Measurements from ENCODE around the gene PSMB7.

PSMB7 gene

GRCh38 chr9:124429530-124429867 is 14.3 kb upstream of the PSMB7 start:
- H3K4me3 ChIP-seq (ENCODE audit: low read depth, low read length) = no peak overlapping the region
- H3K9me3 ChIP-seq (ENCODE audit: control insufficient read depth, insufficient read depth, low read depth, low read length) = no peaks in the 10 kb centered on the region
- POLR2A ChIA-PET = no interaction called here
- no peaks in the 10 kb centered on the region for H3K4me1 ChIP-seq (ENCODE audit: control insufficient read depth, insufficient read depth, low read length)
- no peak overlapping the region for H3K27ac ChIP-seq (ENCODE audit: extremely low read depth, low read depth, low read length)
- no peak for TF ChIP-seq ZSCAN4 (tag by site-specific recombination; IDR thresholded peaks at IDR 0.05)
- no peak for TF ChIP-seq TSHZ1 (tag by site-specific recombination; IDR thresholded peaks at IDR 0.05; ENCODE audit: borderline replicate concordance)
- TF ChIP-seq, protein P1, sequence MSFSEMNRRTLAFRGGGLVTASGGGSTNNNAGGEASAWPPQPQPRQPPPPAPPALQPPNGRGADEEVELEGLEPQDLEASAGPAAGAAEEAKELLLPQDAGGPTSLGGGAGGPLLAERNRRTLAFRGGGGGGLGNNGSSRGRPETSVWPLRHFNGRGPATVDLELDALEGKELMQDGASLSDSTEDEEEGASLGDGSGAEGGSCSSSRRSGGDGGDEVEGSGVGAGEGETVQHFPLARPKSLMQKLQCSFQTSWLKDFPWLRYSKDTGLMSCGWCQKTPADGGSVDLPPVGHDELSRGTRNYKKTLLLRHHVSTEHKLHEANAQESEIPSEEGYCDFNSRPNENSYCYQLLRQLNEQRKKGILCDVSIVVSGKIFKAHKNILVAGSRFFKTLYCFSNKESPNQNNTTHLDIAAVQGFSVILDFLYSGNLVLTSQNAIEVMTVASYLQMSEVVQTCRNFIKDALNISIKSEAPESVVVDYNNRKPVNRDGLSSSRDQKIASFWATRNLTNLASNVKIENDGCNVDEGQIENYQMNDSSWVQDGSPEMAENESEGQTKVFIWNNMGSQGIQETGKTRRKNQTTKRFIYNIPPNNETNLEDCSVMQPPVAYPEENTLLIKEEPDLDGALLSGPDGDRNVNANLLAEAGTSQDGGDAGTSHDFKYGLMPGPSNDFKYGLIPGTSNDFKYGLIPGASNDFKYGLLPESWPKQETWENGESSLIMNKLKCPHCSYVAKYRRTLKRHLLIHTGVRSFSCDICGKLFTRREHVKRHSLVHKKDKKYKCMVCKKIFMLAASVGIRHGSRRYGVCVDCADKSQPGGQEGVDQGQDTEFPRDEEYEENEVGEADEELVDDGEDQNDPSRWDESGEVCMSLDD (tag by site-specific recombination; IDR thresholded peaks at IDR 0.05) = no peak
- no peak for TF ChIP-seq ZNF645 (tag by site-specific recombination; IDR thresholded peaks at IDR 0.05)
- TF ChIP-seq EGR2 (tag by site-specific recombination; IDR thresholded peaks at IDR 0.05; ENCODE audit: low read depth) = no peak
- TF ChIP-seq BCL11B (tag by site-specific recombination; IDR thresholded peaks at IDR 0.05; ENCODE audit: low read depth) = no peak
- TF ChIP-seq, protein P2, sequence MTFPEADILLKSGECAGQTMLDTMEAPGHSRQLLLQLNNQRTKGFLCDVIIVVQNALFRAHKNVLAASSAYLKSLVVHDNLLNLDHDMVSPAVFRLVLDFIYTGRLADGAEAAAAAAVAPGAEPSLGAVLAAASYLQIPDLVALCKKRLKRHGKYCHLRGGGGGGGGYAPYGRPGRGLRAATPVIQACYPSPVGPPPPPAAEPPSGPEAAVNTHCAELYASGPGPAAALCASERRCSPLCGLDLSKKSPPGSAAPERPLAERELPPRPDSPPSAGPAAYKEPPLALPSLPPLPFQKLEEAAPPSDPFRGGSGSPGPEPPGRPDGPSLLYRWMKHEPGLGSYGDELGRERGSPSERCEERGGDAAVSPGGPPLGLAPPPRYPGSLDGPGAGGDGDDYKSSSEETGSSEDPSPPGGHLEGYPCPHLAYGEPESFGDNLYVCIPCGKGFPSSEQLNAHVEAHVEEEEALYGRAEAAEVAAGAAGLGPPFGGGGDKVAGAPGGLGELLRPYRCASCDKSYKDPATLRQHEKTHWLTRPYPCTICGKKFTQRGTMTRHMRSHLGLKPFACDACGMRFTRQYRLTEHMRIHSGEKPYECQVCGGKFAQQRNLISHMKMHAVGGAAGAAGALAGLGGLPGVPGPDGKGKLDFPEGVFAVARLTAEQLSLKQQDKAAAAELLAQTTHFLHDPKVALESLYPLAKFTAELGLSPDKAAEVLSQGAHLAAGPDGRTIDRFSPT (tag by site-specific recombination; IDR thresholded peaks at IDR 0.05) = no peak
- no peak for TF ChIP-seq MZF1 (tag by site-specific recombination; IDR thresholded peaks at IDR 0.05; ENCODE audit: borderline replicate concordance)
- no peak for TF ChIP-seq ZNF670 (tag by site-specific recombination; IDR thresholded peaks at IDR 0.05; ENCODE audit: low read depth)
- no peak for TF ChIP-seq ZNF112 (tag by site-specific recombination; IDR thresholded peaks at IDR 0.05)
- TF ChIP-seq, protein P3, sequence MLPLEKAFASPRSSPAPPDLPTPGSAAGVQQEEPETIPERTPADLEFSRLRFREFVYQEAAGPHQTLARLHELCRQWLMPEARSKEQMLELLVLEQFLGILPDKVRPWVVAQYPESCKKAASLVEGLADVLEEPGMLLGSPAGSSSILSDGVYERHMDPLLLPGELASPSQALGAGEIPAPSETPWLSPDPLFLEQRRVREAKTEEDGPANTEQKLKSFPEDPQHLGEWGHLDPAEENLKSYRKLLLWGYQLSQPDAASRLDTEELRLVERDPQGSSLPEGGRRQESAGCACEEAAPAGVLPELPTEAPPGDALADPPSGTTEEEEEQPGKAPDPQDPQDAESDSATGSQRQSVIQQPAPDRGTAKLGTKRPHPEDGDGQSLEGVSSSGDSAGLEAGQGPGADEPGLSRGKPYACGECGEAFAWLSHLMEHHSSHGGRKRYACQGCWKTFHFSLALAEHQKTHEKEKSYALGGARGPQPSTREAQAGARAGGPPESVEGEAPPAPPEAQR (tag by site-specific recombination; IDR thresholded peaks at IDR 0.05) = no peak
- no peak for TF ChIP-seq GLIS2 (tag by site-specific recombination; IDR thresholded peaks at IDR 0.05)
- H3K36me3 ChIP-seq (ENCODE audit: control insufficient read depth in 2 of 2, insufficient read depth in 1 of 2, low read length in 2 of 2) = no peaks in the 10 kb centered on the region
- CTCF ChIA-PET = interaction anchor here (1.2 to 1.9 kb wide), 2 partner anchors 9 to 18 kb away, joined by 4 to 10 read pairs; no protein-coding TSS in a partner anchor

All from HEK293 (cell line).